ENCODE data around the gene SMARCAL1. TPM values are rescaled to one million over a fixed set of nuclear protein-coding genes. Genes with fewer than 3 reads are reported as not detected.
A peak's percentile ranks its signal among the peaks of the same experiment; 100 is the strongest.

The SMARCAL1 gene
- total and polyA plus RNA-seq, 2 of the 13 experiments (the other 11 are each of a cell fraction or from before 2014, with no cell fraction given): 12.7 to 21.3 TPM

GRCh38 chr2:216497382-216498069, 85.2 kb downstream of the SMARCAL1 start (continued):
- 0 out of 2 replicates have a peak, but pooled peaks have one; percentile 9 for TF ChIP-seq SNAPC5 (CRISPR knock-in tag; IDR thresholded peaks at IDR 0.05; ENCODE audit: borderline replicate concordance)
- TF ChIP-seq MED1 (CRISPR knock-in tag; IDR thresholded peaks at IDR 0.05): no peak

- Histone ChIP-seq H3K36me3 (replicated peaks in 1 of 2; ENCODE audit: control insufficient read depth in 1 of 2, insufficient read depth in 2 of 2, low read length in 2 of 2) (peaks cover 6 to 41% of the 10 kb centered on the region in 2 experiments), H2AFZ (ENCODE audit: low read length) (peak overlapping the region; percentile 89), H3K27me3 (ENCODE audit: control insufficient read depth in 1 of 2, insufficient read depth in 2 of 2, low read length in 2 of 2) (peaks cover 0 to 5% of the 10 kb centered on the region in 2 experiments; a peak in 1 of 5 replicates), H3K79me2 (ENCODE audit: insufficient read depth, low read length) (peaks cover 47% of the 10 kb centered on the region), H3K4me3 (replicated peaks in 1 of 3; ENCODE audit: insufficient read depth in 1 of 3, low read depth in 2 of 3, low read length in 3 of 3) (peak overlapping the region; percentile 86 to 95 (median 92)), H3K9ac (ENCODE audit: insufficient read depth, low read depth, low read length) (peak overlapping the region; percentile 100), H4K20me1 (ENCODE audit: insufficient read depth, low read length) (peaks cover 43% of the 10 kb centered on the region), H3K4me1 (ENCODE audit: insufficient read depth, low read length) (peaks cover 49% of the 10 kb centered on the region), H3K27ac (ENCODE audit: extremely low read length, insufficient read depth, low read length) (peak overlapping the region; percentile 89), H3K4me2 (ENCODE audit: low read depth, low read length) (peak overlapping the region; percentile 80), H3K9me3 (ENCODE audit: low read length) (no peaks in the 10 kb centered on the region)
- DNase-seq (ENCODE audit: low spot score) (no peak), FAIRE-seq (no peak), ATAC-seq (peak; percentile 26)
- ChIA-PET POLR2A (interaction anchor here (0.6 to 1.9 kb wide), 43 partner anchors 9 to 1772 kb away, joined by 3 to 21 read pairs (median 6); partner anchors contain the start of genes AAMP, PNKD and SMARCAL1), CTCF (ENCODE audit: low intra/inter-chr PET ratio, low total read pairs) (no interaction called here)
- BruUV-seq (replicated peaks): TSS peak; percentile 90
- WGBS (ENCODE audit: low lambda C conversion rate): 18% methylated on average over 6 of the region's 6 CpGs
- intact Hi-C loops (cut with micrococcal nuclease; ENCODE audit: unreplicated experiment) (loop anchor here (1.0 kb wide), 1 partner anchor 86 kb away; the partner anchor contains the start of gene SMARCAL1), in situ Hi-C loops (cut with HindIII; ENCODE audit: extremely low pct_ligation_motif_present, low pct_unique_long_range_greater_than_20kb) (no loop called here)
- TF ChIP-seq, protein P1, sequence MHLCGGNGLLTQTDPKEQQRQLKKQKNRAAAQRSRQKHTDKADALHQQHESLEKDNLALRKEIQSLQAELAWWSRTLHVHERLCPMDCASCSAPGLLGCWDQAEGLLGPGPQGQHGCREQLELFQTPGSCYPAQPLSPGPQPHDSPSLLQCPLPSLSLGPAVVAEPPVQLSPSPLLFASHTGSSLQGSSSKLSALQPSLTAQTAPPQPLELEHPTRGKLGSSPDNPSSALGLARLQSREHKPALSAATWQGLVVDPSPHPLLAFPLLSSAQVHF (CRISPR knock-in tag; IDR thresholded peaks at IDR 0.05): 0 out of 2 replicates have a peak, but pooled peaks have one; percentile 0
- TF ChIP-seq ZNF713 (CRISPR knock-in tag; IDR thresholded peaks at IDR 0.05) (0 out of 2 replicates have a peak, but pooled peaks have one; percentile 72), NAIF1 (CRISPR knock-in tag; IDR thresholded peaks at IDR 0.05; ENCODE audit: borderline replicate concordance) (no peak), KDM6A (CRISPR knock-in tag; IDR thresholded peaks at IDR 0.05; ENCODE audit: low read depth) (no peak), JDP2 (CRISPR knock-in tag; IDR thresholded peaks at IDR 0.05; ENCODE audit: borderline replicate concordance) (no peak), MAX (IDR thresholded peaks at IDR 0.05) (no peak), DZIP1 (CRISPR knock-in tag; IDR thresholded peaks at IDR 0.05) (0 out of 2 replicates have a peak, but pooled peaks have one; percentile 3), ZNF264 (CRISPR knock-in tag; IDR thresholded peaks at IDR 0.05) (0 out of 2 replicates have a peak, but pooled peaks have one; percentile 10), SNAI1 (CRISPR knock-in tag; IDR thresholded peaks at IDR 0.05; ENCODE audit: borderline replicate concordance) (peak; percentile 45; the same call in 1 of the 2 replicates), FOXO4 (CRISPR knock-in tag; conservative IDR thresholded peaks at IDR 0.05) (0 out of 2 replicates have a peak, but pooled peaks have one; percentile 10), ZNF567 (CRISPR knock-in tag; IDR thresholded peaks at IDR 0.05; ENCODE audit: borderline replicate concordance) (0 out of 2 replicates have a peak, but pooled peaks have one; percentile 0), ZNF550 (CRISPR knock-in tag; IDR thresholded peaks at IDR 0.05; ENCODE audit: borderline replicate concordance) (peak; percentile 67; the same call in 1 of the 2 replicates), ZNF776 (CRISPR knock-in tag; IDR thresholded peaks at IDR 0.05) (peak; percentile 44; the same call in 1 of the 2 replicates)
- TF ChIP-seq, protein P2, sequence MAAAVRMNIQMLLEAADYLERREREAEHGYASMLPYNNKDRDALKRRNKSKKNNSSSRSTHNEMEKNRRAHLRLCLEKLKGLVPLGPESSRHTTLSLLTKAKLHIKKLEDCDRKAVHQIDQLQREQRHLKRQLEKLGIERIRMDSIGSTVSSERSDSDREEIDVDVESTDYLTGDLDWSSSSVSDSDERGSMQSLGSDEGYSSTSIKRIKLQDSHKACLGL (CRISPR knock-in tag; IDR thresholded peaks at IDR 0.05): peak; percentile 73; the same call in 1 of the 2 replicates
These were observed 85.7 kb downstream of the SMARCAL1 start for GRCh38 chr2:216498070-216498378.
